K562 (cell line): ENCODE results near the gene YWHAB. TPM values are rescaled to one million over a fixed set of nuclear protein-coding genes. Genes with fewer than 3 reads are reported as not detected.

Experiments
- ATAC-seq: fragments of 200-7000 bp; cut with Tn5 transposase; 3 replicates; pipeline ENCODE4 v1.9.1; 2020; ENCODE audit warnings: moderate library complexity
- BruUV-seq: library from RNA; stranded (reverse); fragments of 400-500 nt; replicated peaks from 2 replicates; lab custom pipeline; 2021; lab: Mats Ljungman, UMichigan
- CTCF ChIA-PET: fragments of 300-600 bp; formaldehyde crosslinking; extraction: SDS; loops from one replicate; lab custom pipeline; 2021; ENCODE audit warnings: low intra/inter-chr PET ratio; lab: Yijun Ruan, JAX
- POLR2A ChIA-PET: fragments of 300-600, 350-650 bp; sonication (Branson Sonifier 250); formaldehyde crosslinking; extraction: SDS; loops from one replicate; lab custom pipeline; 2021; ENCODE audit warnings: antibody characterized with exemption, inconsistent platforms; lab: Yijun Ruan, JAX
- DNase-seq, 4 experiments: peaks; one replicate each; pipeline versions ENCODE4 v3.0.0 to v3.0.0-alpha.2; 2011 to 2018; ENCODE audit warnings: low spot score in 3 of 4, mixed read lengths in 3 of 4; ENCODE audit errors: extremely low read depth in 1 of 4
- FAIRE-seq: peaks from 2 replicates; lab custom pipeline; 2011; peaks lifted over from hg19 to GRCh38; lab: Jason Lieb, UNC
- H2AFZ ChIP-seq: 2 replicates; pipeline ENCODE4 v1.6.0; 2011; ENCODE audit warnings: low read depth, low read length, control low read depth, inconsistent platforms
- H3K27ac ChIP-seq: fragments of 200-600 bp; 3 replicates; pipeline ENCODE4 v1.8.0; 2011; ENCODE audit warnings: low read depth, mild to moderate bottlenecking, control low read depth, inconsistent platforms, low read length, moderate library complexity, mixed read lengths; ENCODE audit errors: extremely low read depth
- H3K27me3 ChIP-seq, 2 experiments: fragments of 300-600 bp in 1 of 2; 2 replicates in 1 of 2; 3 replicates in 1 of 2; pipeline versions ENCODE4 v1.6.0 to v1.8.0; 2011; ENCODE audit warnings: inconsistent platforms in 2 of 2, low read length in 2 of 2, mild to moderate bottlenecking in 1 of 2, mixed read lengths in 1 of 2, moderate library complexity in 1 of 2; ENCODE audit not compliant: control insufficient read depth in 2 of 2, insufficient read depth in 2 of 2
- H3K36me3 ChIP-seq: fragments of 300-600 bp; 3 replicates; pipeline ENCODE4 v1.8.0; 2011; ENCODE audit warnings: mild to moderate bottlenecking, low read length, inconsistent platforms; ENCODE audit not compliant: control insufficient read depth, insufficient read depth
- H3K4me1 ChIP-seq, 2 experiments: fragments of 200-600 bp in 1 of 2; replicated peaks in 1 of 2; 2 replicates in 1 of 2; 3 replicates in 1 of 2; pipeline versions ENCODE4 v1.5.1 to v1.8.0; 2011; ENCODE audit warnings: inconsistent platforms in 2 of 2, low read length in 2 of 2, mild to moderate bottlenecking in 1 of 2, mixed read lengths in 1 of 2, moderate library complexity in 1 of 2; ENCODE audit not compliant: control insufficient read depth in 2 of 2, insufficient read depth in 2 of 2
- H3K4me2 ChIP-seq: 2 replicates; pipeline ENCODE4 v1.6.1; 2011; ENCODE audit warnings: low read length, control low read depth, inconsistent platforms, mixed read lengths; ENCODE audit not compliant: insufficient read depth
- H3K4me3 ChIP-seq: fragments of 200-600 bp; sonication (generic), shearing (Covaris generic); 2 replicates; pipeline ENCODE4 v1.5.1; 2016; ENCODE audit warnings: control low read depth, inconsistent platforms
- H3K79me2 ChIP-seq: fragments of 200-600 bp; 3 replicates; pipeline ENCODE4 v1.8.0; 2011; ENCODE audit warnings: low read length, inconsistent platforms; ENCODE audit not compliant: control insufficient read depth, insufficient read depth
- H3K9ac ChIP-seq, 2 experiments: 2 replicates each; pipeline versions ENCODE4 v1.6.0 to v1.6.1; 2011; ENCODE audit warnings: low read depth in 2 of 2, low read length in 2 of 2, control low read depth in 1 of 2, inconsistent platforms in 1 of 2, mild to moderate bottlenecking in 1 of 2, mixed read lengths in 1 of 2; ENCODE audit not compliant: insufficient read depth in 1 of 2
- H3K9me1 ChIP-seq: one replicate; pipeline ENCODE4 v1.6.0; 2011; ENCODE audit warnings: inconsistent platforms, mild to moderate bottlenecking, low read length, moderate library complexity; ENCODE audit not compliant: control insufficient read depth, insufficient read depth
- H3K9me3 ChIP-seq: replicated peaks from 2 replicates; pipeline ENCODE4 v1.5.1; 2011; ENCODE audit warnings: low read depth, low read length, inconsistent platforms; ENCODE audit not compliant: control insufficient read depth, insufficient read depth
- H4K20me1 ChIP-seq: replicated peaks from 2 replicates; pipeline ENCODE4 v1.6.1; 2011; ENCODE audit warnings: low read length, inconsistent platforms, mixed read lengths; ENCODE audit not compliant: control insufficient read depth, insufficient read depth
- BCOR ChIP-seq: fragments of 450-650 bp; IDR thresholded peaks from 2 replicates; pipeline ENCODE4 v1.6.1; 2016
- HDAC6 ChIP-seq: IDR thresholded peaks from 2 replicates; pipeline ENCODE4 v1.6.1; 2012; ENCODE audit warnings: low read depth, mild to moderate bottlenecking, control low read depth, inconsistent platforms, low read length, moderate library complexity
- KLF1 ChIP-seq: fragments of 450-650 bp; IDR thresholded peaks from 2 replicates; pipeline ENCODE4 v1.6.1; 2016; ENCODE audit warnings: missing genetic modification characterization, missing compliant biosample characterization
- RBFOX2 ChIP-seq: fragments of 200-400 bp; formaldehyde crosslinking; IDR thresholded peaks from 2 replicates; pipeline ENCODE4 v1.6.1; 2017; ENCODE audit warnings: low read depth, mild to moderate bottlenecking, low read length, moderate library complexity
- RBM25 ChIP-seq: fragments of 200-400 bp; formaldehyde crosslinking; IDR thresholded peaks from 2 replicates; pipeline ENCODE4 v1.6.1; 2018; ENCODE audit warnings: low read length, low read depth, moderate library complexity; ENCODE audit not compliant: severe bottlenecking
- TEAD4 ChIP-seq, 2 experiments: sonication (generic) in 1 of 2; formaldehyde crosslinking in 1 of 2; IDR thresholded peaks; 2 replicates each; pipeline versions ENCODE4 v1.6.1 to v1.8.0; 2012 to 2022; ENCODE audit warnings: borderline replicate concordance in 1 of 2, inconsistent platforms in 1 of 2, low read length in 1 of 2, mild to moderate bottlenecking in 1 of 2, missing genetic modification reagents in 1 of 2
- YBX1 ChIP-seq: fragments of 450-650 bp; IDR thresholded peaks from 2 replicates; pipeline ENCODE4 v1.7.1; 2016; ENCODE audit warnings: mild to moderate bottlenecking
- ZNF121 ChIP-seq: sonication (generic); formaldehyde crosslinking; conservative IDR thresholded peaks from 2 replicates; pipeline ENCODE4 v1.8.0; 2022; ENCODE audit warnings: missing genetic modification reagents
- ZSCAN29 ChIP-seq: fragments of 450-650 bp; IDR thresholded peaks from 2 replicates; pipeline ENCODE4 v1.6.1; 2017
- WGBS: fragments of 100-300 bp; shearing (Covaris generic); methylation state at CpG from one replicate; pipeline ENCODE4 v1.1.6; 2016; ENCODE audit warnings: low coverage, mixed read lengths; ENCODE audit not compliant: insufficient coverage; ENCODE audit errors: missing lambda C conversion rate; 5-methylcytosine and 5-hydroxymethylcytosine counted together
- in situ Hi-C: fragments of 300-500 bp; cut with MboI; formaldehyde crosslinking; loops from 4 replicates; pipeline ENCODE4 v1.15.0; 2018; ENCODE audit warnings: inconsistent platforms, mixed read lengths
- intact Hi-C: fragments of 100-400 bp; cut with micrococcal nuclease; formaldehyde crosslinking; loops from 2 replicates; pipeline ENCODE4 v1.14.2; 2022
- polyA plus RNA-seq, 8 experiments: library from polyadenylated mRNA; depleted of rRNA in 4 of 8; stranded (reverse) in 5 of 8; unstranded in 3 of 8; fragments of >200 nt; fragmentation: Nextera tagmentation in 2 of 8; fragmentation: Illumina TruSeq in 1 of 8; extraction: Ambion mirVana in 2 of 8; extraction: Trizol in 1 of 8; gene quantifications; 2 replicates each; pipeline versions ENCODE4 v1.2.1 to v1.2.3, GENCODE V29; 2011 to 2014; ENCODE audit warnings: inconsistent platforms in 1 of 8, missing spikeins in 1 of 8
- total RNA-seq, 7 experiments: library from RNA; depleted of rRNA in 6 of 7; stranded (reverse); fragments of >200 nt in 6 of 7; fragmentation: Illumina TruSeq in 2 of 7; extraction: Trizol in 2 of 7; gene quantifications; 2 replicates each; pipeline versions ENCODE4 v1.2.1 to v1.2.3, GENCODE V29; 2011 to 2021; ENCODE audit warnings: low replicate concordance in 1 of 7
- TF ChIP-seq, protein P1 (sequence below): fragments of 450-650 bp; IDR thresholded peaks from 2 replicates; pipeline ENCODE4 v1.6.1; 2016; ENCODE audit warnings: antibody characterized with exemption

The YWHAB gene
- total and polyA plus RNA-seq, 9 of the 15 experiments (the other 6 are each of a cell fraction or from before 2014, with no cell fraction given): 60.6 to 185 (median 96.1) TPM

DNA sequence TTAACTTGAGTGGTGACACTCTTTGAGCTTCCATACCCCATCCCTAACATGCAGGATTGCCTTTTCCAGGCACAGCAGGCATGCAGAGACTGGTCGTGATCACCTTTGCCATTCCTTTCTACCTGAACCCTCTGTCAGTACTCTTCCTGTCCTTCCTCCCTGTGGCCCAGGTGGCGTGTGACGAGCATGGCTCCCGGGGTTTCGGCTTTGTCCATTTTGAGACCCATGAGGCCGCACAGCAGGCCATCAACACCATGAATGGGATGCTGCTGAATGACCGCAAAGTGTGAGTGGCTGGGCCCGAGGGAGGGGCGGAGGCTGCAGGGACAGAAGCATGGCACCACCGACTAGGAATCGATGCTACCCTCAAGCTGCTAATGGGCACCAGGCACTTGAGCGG, 31.1 kb downstream of the YWHAB start (continued):
- TF ChIP-seq TEAD4 (IDR thresholded peaks at IDR 0.05; ENCODE audit: low read length) (no peak), TEAD4 (CRISPR knock-in tag; IDR thresholded peaks at IDR 0.05; ENCODE audit: borderline replicate concordance) (no peak), RBFOX2 (peak; percentile 45)

DNA sequence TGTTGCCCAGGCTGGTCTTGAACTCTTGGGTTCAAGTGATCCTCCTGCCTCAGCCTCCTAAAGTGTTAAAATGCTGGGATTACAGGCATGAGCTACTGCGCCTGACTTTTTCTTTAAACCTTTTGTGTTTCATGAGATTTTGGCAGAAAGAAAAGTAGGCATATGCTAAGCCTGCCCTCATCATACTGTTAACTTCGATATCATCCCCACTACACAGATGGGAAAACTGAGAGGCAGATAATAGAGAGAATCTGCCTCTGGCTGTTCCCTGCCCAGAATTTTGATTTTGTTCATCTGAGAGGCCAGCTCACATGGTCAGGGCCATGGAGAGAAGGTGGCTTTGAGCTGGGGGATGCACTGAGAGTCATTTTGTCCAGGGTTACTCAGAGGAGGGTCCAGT, 31.9 kb downstream of the YWHAB start:
- Histone ChIP-seq H3K4me2 (no peak overlapping the region), H3K9ac (no peak overlapping the region), H4K20me1 (no peaks in the 10 kb centered on the region), H3K9me1 (no peaks in the 10 kb centered on the region), H3K9me3 (no peaks in the 10 kb centered on the region), H3K4me3 (no peak overlapping the region), H3K4me1 (peaks cover 0 to 3% of the 10 kb centered on the region in 2 experiments; a peak in 2 of 5 replicates), H3K79me2 (no peaks in the 10 kb centered on the region), H3K27ac (no peak overlapping the region), H2AFZ (no peak overlapping the region), H3K36me3 (peaks cover 67% of the 10 kb centered on the region), H3K27me3 (no peaks in the 10 kb centered on the region)
- in situ Hi-C loops (no loop called here), intact Hi-C loops (loop anchor here (10.0 kb wide), 1 partner anchor 177 kb away; no protein-coding TSS in a partner anchor)
- 78% methylated on average over 2 of the region's 2 CpGs for WGBS
- DNase-seq: no peak
- ATAC-seq: no peak
- BruUV-seq: no TSS peak
- TF ChIP-seq ZSCAN29 (no peak), KLF1 (tag) (no peak), BCOR (0 out of 2 replicates have a peak, but pooled peaks have one; percentile 23), RBM25 (peak; percentile 34), YBX1 (no peak), HDAC6 (no peak), ZNF121 (peak; percentile 66)
- TF ChIP-seq, protein P1, sequence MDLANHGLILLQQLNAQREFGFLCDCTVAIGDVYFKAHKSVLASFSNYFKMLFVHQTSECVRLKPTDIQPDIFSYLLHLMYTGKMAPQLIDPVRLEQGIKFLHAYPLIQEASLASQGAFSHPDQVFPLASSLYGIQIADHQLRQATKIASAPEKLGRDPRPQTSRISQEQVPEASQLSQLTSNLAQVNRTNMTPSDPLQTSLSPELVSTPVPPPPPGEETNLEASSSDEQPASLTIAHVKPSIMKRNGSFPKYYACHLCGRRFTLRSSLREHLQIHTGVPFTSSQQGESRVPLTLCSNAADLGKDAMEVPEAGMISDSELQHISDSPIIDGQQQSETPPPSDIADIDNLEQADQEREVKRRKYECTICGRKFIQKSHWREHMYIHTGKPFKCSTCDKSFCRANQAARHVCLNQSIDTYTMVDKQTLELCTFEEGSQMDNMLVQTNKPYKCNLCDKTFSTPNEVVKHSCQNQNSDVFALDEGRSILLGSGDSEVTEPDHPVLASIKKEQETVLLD: no peak
- FAIRE-seq: no peak
- POLR2A ChIA-PET: interaction anchor here (1.1 to 1.3 kb wide), 2 partner anchors 8 to 11 kb away, joined by 3 to 5 read pairs; no protein-coding TSS in a partner anchor
- CTCF ChIA-PET: no interaction called here
